Mesothelial cell of epicardium (in vitro differentiated cells): ENCODE data around the gene PTPN14. TPM values are rescaled to one million over a fixed set of nuclear protein-coding genes. Genes with fewer than 3 reads are reported as not detected.

Experiments used
- DNase-seq, 2 experiments: peaks; one replicate each; pipeline ENCODE4 v3.0.0; 2021; ENCODE audit warnings: low spot score in 2 of 2; ENCODE audit not compliant: unreplicated experiment in 2 of 2
- H3K27ac Mint-ChIP-seq: 2 replicates; pipeline ENCODE4 v1.8.0; 2021; ENCODE audit warnings: mixed read lengths
- H3K27me3 Mint-ChIP-seq: 2 replicates; pipeline ENCODE4 v1.8.0; 2021; ENCODE audit warnings: low read depth, mixed read lengths
- H3K36me3 Mint-ChIP-seq: 2 replicates; pipeline ENCODE4 v1.8.0; 2021; ENCODE audit warnings: mixed read lengths
- H3K4me1 Mint-ChIP-seq: 2 replicates; pipeline ENCODE4 v1.8.0; 2021; ENCODE audit warnings: mixed read lengths
- H3K4me3 Mint-ChIP-seq: 2 replicates; pipeline ENCODE4 v1.8.0; 2021; ENCODE audit warnings: mild to moderate bottlenecking, moderate library complexity, mixed read lengths
- H3K9me3 Mint-ChIP-seq: 2 replicates; pipeline ENCODE4 v1.8.0; 2021; ENCODE audit warnings: mixed read lengths
- CTCF ChIP-seq: fragments of 200-600 bp; sonication (generic); IDR thresholded peaks from one replicate; pipeline ENCODE4 v1.5.0; 2021; ENCODE audit warnings: antibody characterized with exemption; ENCODE audit not compliant: unreplicated experiment
- total RNA-seq: library from RNA; stranded (reverse); gene quantifications from 3 replicates; pipeline ENCODE4 v1.2.1, GENCODE V29; 2021

Gene PTPN14
- total RNA-seq, 1 donor from 2014 or later: 75.8 TPM

DNA sequence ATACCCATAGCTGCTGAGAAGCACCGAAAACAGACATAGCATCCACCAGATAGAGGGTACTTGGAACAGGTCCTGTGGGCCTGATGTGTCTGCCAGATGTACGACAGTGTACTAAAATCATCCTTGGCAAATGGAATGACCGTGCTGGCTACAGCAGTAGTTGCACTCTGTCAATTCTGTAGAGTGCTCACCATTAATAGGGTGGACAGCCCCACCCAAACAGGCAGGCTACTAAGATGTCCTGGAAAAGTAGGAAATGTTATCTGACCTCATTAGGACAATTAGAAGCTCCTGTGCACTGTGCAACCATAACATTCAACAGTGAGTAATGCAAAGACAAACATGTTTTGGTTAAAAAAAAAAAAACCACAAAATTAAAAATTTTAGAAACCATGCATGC is 106.2 kb downstream of the PTPN14 start:
- no peak for DNase-seq
- Mint-ChIP-seq H3K27me3 (no peaks in the 10 kb centered on the region), H3K9me3 (no peaks in the 10 kb centered on the region), H3K4me3 (no peak overlapping the region), H3K27ac (peak overlapping the region; percentile 58), H3K36me3 (peaks cover 6% of the 10 kb centered on the region), H3K4me1 (peaks cover 71% of the 10 kb centered on the region)
- TF ChIP-seq CTCF: no peak

DNA sequence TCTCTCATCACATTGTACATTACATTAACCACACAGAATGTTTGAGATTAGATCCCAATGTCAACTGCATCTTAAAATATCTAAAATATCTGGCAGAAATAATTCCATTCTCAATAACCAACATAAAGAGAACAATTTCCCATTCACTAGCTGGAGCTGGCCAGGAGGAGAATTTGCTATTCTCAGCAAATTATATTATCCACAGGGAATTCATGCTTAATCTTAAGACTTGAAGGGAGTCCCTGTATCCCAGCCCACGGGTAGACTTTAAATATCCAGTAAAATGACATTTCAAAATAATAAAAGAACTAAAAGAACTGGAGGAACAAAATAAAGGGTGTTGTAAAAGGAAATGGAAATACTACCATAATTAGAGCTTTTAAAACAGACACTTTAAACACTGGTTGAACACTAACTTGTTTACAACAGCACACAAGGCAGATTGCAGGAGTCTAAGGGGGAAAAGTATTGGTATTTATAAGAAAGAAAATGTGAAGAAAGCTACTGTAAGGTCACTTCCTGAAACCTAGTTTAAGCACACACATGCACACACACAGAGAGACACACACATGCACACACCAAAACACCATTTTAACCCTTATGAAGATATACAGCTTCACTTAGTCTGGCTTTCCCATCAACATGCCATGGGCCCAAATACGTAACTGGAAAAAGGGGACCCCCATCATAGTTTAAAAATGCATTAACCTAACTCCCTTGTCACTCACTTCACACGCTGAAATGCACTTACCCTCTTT is 107.0 kb downstream of the PTPN14 start:
- no peak for DNase-seq
- Mint-ChIP-seq H3K27ac (peak overlapping the region; percentile 52), H3K27me3 (no peaks in the 10 kb centered on the region), H3K36me3 (peaks cover 5% of the 10 kb centered on the region), H3K4me3 (no peak overlapping the region), H3K9me3 (no peaks in the 10 kb centered on the region), H3K4me1 (peaks cover 78% of the 10 kb centered on the region)
- TF ChIP-seq CTCF: no peak

GRCh38 chr1:214441119-214441518 is 110.3 kb downstream of the PTPN14 start:
- no peak overlapping the region for H3K4me3 Mint-ChIP-seq
- H3K36me3 Mint-ChIP-seq: peaks cover 2% of the 10 kb centered on the region

DNA sequence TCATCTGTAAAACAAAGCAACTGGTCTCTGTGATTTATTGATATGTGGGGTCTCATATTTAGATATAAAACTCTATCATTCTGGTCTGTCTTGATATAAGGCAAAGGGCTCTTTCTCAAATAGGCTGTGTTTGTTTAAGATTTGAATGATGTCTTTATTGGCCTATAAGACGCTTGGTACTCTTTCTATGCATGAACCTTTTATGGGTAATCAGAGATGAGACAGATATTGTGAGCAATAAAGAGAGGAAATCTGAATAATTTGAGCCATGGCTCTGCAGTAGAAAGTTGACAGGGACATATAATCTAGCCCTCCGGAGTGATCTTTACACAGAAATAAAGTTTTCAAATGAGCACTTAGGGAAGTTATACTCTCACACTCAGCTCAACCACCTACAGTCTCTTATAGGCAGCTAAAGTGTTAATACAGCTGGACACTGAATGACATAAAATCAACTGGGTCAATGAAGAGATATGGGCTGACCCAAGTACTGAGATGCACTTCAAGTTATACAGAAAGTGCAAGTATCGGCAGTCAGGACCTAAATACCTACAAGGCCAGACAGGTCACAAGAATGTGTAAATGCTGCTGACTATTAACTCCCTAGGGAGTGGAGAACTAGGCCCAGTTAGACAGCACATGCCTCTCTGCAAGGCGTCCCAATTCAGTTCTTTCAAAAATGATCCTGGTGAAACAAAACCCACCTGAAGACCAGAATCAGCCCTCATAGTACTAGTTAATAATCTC is 111.0 kb downstream of the PTPN14 start:
- H3K9me3 Mint-ChIP-seq: peaks cover 4% of the 10 kb centered on the region
- H3K4me3 Mint-ChIP-seq: peak overlapping the region; percentile 2
- no peaks in the 10 kb centered on the region for H3K27me3 Mint-ChIP-seq
- peaks cover 6% of the 10 kb centered on the region for H3K36me3 Mint-ChIP-seq
- H3K4me1 Mint-ChIP-seq: peaks cover 64% of the 10 kb centered on the region
- H3K27ac Mint-ChIP-seq: peak overlapping the region; percentile 72
- no peak for TF ChIP-seq CTCF
- DNase-seq: no peak

More at GRCh38 chr1:214441119-214441518, 110.3 kb downstream of the PTPN14 start:
- H3K9me3 Mint-ChIP-seq: no peaks in the 10 kb centered on the region
- TF ChIP-seq CTCF: no peak
- DNase-seq: no peak
- no peaks in the 10 kb centered on the region for H3K27me3 Mint-ChIP-seq
- peaks cover 71% of the 10 kb centered on the region for H3K4me1 Mint-ChIP-seq
- H3K27ac Mint-ChIP-seq: peak overlapping the region; percentile 72

GRCh38 chr1:214439352-214440119 is 111.9 kb downstream of the PTPN14 start:
- Mint-ChIP-seq H3K4me1 (peaks cover 56% of the 10 kb centered on the region), H3K27ac (peak overlapping the region; percentile 72), H3K4me3 (peak overlapping the region; percentile 2), H3K36me3 (peaks cover 7% of the 10 kb centered on the region), H3K27me3 (no peaks in the 10 kb centered on the region), H3K9me3 (peaks cover 4% of the 10 kb centered on the region)
- no peak for TF ChIP-seq CTCF
- no peak for DNase-seq
